Liver (tissue), 9 donors: ENCODE data around the gene SFT2D2. TPM values are rescaled to one million over a fixed set of nuclear protein-coding genes. Genes with fewer than 3 reads are reported as not detected.

Experiments
- DNase-seq: peaks from one replicate; pipeline ENCODE4 v3.0.0-alpha.2; 2017; ENCODE audit warnings: low spot score
- H3K27ac ChIP-seq, 2 donors: one replicate each; pipeline ENCODE4 v1.7.0; 2013; ENCODE audit warnings: inconsistent platforms in 2 of 2, low read length in 2 of 2, control low read depth in 1 of 2, low read depth in 1 of 2, mild to moderate bottlenecking in 1 of 2
- H3K27me3 ChIP-seq, 4 donors: one replicate each; pipeline versions ENCODE4 v1.6.1 to v1.7.0; 2013; ENCODE audit warnings: low read length in 3 of 4, inconsistent platforms in 1 of 4, mild to moderate bottlenecking in 1 of 4, moderate library complexity in 1 of 4; ENCODE audit not compliant: control insufficient read depth in 4 of 4, insufficient read depth in 4 of 4
- H3K36me3 ChIP-seq, 4 donors: one replicate each; pipeline versions ENCODE4 v1.6.1 to v1.7.0; 2013; ENCODE audit warnings: low read length in 3 of 4, mild to moderate bottlenecking in 3 of 4, low read depth in 1 of 4, moderate library complexity in 1 of 4; ENCODE audit not compliant: control insufficient read depth in 4 of 4, insufficient read depth in 3 of 4
- H3K4me1 ChIP-seq, 4 donors: one replicate each; pipeline versions ENCODE4 v1.6.1 to v1.7.0; 2013; ENCODE audit warnings: low read length in 3 of 4, mild to moderate bottlenecking in 3 of 4, moderate library complexity in 1 of 4; ENCODE audit not compliant: control insufficient read depth in 4 of 4, insufficient read depth in 4 of 4
- H3K4me3 ChIP-seq, 3 donors: one replicate each; pipeline versions ENCODE4 v1.6.1 to v1.7.0; 2013; ENCODE audit warnings: low read length in 3 of 3, control low read depth in 1 of 3, low read depth in 1 of 3, mild to moderate bottlenecking in 1 of 3
- H3K9ac ChIP-seq, 2 donors: one replicate each; pipeline ENCODE4 v1.7.0; 2013; ENCODE audit warnings: low read length in 2 of 2, mild to moderate bottlenecking in 2 of 2, moderate library complexity in 2 of 2, control low read depth in 1 of 2, low read depth in 1 of 2
- H3K9me3 ChIP-seq, 4 donors: one replicate each; pipeline versions ENCODE4 v1.6.1 to v1.7.0; 2013; ENCODE audit warnings: low read length in 3 of 4; ENCODE audit not compliant: control insufficient read depth in 4 of 4
- FOXA1 ChIP-seq: IDR thresholded peaks from 2 replicates; pipeline ENCODE4 v1.6.1; 2016; ENCODE audit warnings: antibody characterized with exemption
- FOXA2 ChIP-seq: IDR thresholded peaks from 2 replicates; pipeline ENCODE4 v1.6.1; 2016; ENCODE audit warnings: antibody characterized with exemption
- GABPA ChIP-seq, 2 donors: IDR thresholded peaks in 1 of 2; conservative IDR thresholded peaks in 1 of 2; 2 replicates each; pipeline ENCODE4 v1.6.1; 2016; ENCODE audit warnings: antibody characterized with exemption in 2 of 2, mild to moderate bottlenecking in 1 of 2, moderate library complexity in 1 of 2
- HNF4A ChIP-seq, 2 donors: conservative IDR thresholded peaks; 2 replicates each; pipeline ENCODE4 v1.6.1; 2016; ENCODE audit warnings: antibody characterized with exemption in 2 of 2, mild to moderate bottlenecking in 2 of 2
- HNF4G ChIP-seq: IDR thresholded peaks from 2 replicates; pipeline ENCODE4 v1.6.1; 2016; ENCODE audit warnings: antibody characterized with exemption
- JUND ChIP-seq, 2 donors: IDR thresholded peaks; 2 replicates each; pipeline ENCODE4 v1.6.1; 2016; ENCODE audit warnings: antibody characterized with exemption in 2 of 2
- RAD21 ChIP-seq, 2 donors: IDR thresholded peaks; 2 replicates each; pipeline ENCODE4 v1.6.1; 2016; ENCODE audit warnings: antibody characterized with exemption in 2 of 2, mild to moderate bottlenecking in 2 of 2
- RXRA ChIP-seq, 2 donors: IDR thresholded peaks; 2 replicates each; pipeline ENCODE4 v1.6.1; 2017 to 2018; ENCODE audit warnings: antibody characterized with exemption in 2 of 2, mild to moderate bottlenecking in 1 of 2
- SP1 ChIP-seq: IDR thresholded peaks from 2 replicates; pipeline ENCODE4 v1.6.1; 2018; ENCODE audit warnings: antibody characterized with exemption, mild to moderate bottlenecking
- TAF1 ChIP-seq: conservative IDR thresholded peaks from 2 replicates; pipeline ENCODE4 v1.6.1; 2016; ENCODE audit warnings: antibody characterized with exemption, mild to moderate bottlenecking
- YY1 ChIP-seq: IDR thresholded peaks from 2 replicates; pipeline ENCODE4 v1.6.1; 2016; ENCODE audit warnings: antibody characterized with exemption, mild to moderate bottlenecking
- WGBS: extraction: QIAGEN DNeasy Blood & Tissue Kit; methylation state at CpG from one replicate; pipeline ENCODE4 v1.1.7; 2013; 5-methylcytosine and 5-hydroxymethylcytosine counted together
- polyA plus RNA-seq, 2 donors: library from polyadenylated mRNA; stranded (reverse) in 1 of 2; unstranded in 1 of 2; fragments of 200-250 nt in 1 of 2; fragments of >200 nt in 1 of 2; fragmentation: Nextera tagmentation in 1 of 2; extraction: Ambion mirVana in 1 of 2; gene quantifications; one replicate each; pipeline versions ENCODE4 v1.2.1 to v1.2.3, GENCODE V29; 2013 to 2015
- total RNA-seq, 2 donors: library from RNA; depleted of rRNA; stranded (reverse); fragments of >200 nt; gene quantifications; one replicate each; pipeline ENCODE4 v1.2.3, GENCODE V29; 2014
- TF ChIP-seq, protein P1 (sequence below): IDR thresholded peaks from 2 replicates; pipeline ENCODE4 v1.6.1; 2016; ENCODE audit warnings: antibody characterized with exemption
- TF ChIP-seq, protein P2 (sequence below): IDR thresholded peaks from 2 replicates; pipeline ENCODE4 v1.6.1; 2016; ENCODE audit warnings: antibody characterized with exemption
- TF ChIP-seq, protein P3 (sequence below): IDR thresholded peaks from 2 replicates; pipeline ENCODE4 v1.6.1; 2016; ENCODE audit warnings: antibody characterized with exemption, mild to moderate bottlenecking
- TF ChIP-seq, protein P4 (sequence below): IDR thresholded peaks from 2 replicates; pipeline ENCODE4 v1.6.1; 2016; ENCODE audit warnings: antibody characterized with exemption
- TF ChIP-seq, protein P5 (sequence below): fragments of 150-350 bp; IDR thresholded peaks from 2 replicates; pipeline ENCODE4 v1.5.1; 2017; ENCODE audit warnings: improper control_type of control experiment, low read depth, low read length; ENCODE audit not compliant: missing input control
- donor health status: healthy.
- donor health status: healthy.
- donor health status: healthy.
- donor health status: healthy.
- donor health status: healthy.

The SFT2D2 gene
- total and polyA plus RNA-seq, 4 donors, result 3.8 to 34.6 (median 25.4) TPM

DNA sequence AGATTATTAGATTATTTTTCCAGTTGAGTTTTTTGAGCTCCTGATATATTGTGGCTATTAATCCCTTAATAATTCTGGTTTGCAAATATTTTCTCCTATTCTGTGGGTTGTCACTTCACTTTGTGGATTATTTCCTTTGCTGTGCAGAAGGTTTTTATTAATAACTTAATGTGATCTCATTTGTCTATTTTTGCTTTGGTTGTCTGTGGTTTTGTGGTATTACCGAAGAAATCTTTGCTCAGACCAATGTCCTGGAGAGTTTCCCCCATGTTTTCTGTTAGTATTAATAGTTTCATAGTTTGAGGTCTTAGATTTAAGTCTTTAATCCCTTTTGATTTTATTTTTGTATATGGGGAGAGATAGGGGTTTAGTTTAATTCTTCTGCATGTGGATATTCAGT lies 47.8 kb downstream of the SFT2D2 start:
- no peaks in the 10 kb centered on the region for H3K9me3 ChIP-seq
- DNase-seq, result no peak
- H3K27ac ChIP-seq, result no peak overlapping the region
- no peak overlapping the region for H3K9ac ChIP-seq
- no peaks in the 10 kb centered on the region for H3K27me3 ChIP-seq
- no peak for TF ChIP-seq RXRA (IDR thresholded peaks at IDR 0.05)
- TF ChIP-seq GABPA (IDR thresholded peaks at IDR 0.05 in 1 of 2, conservative IDR thresholded peaks at IDR 0.05 in 1 of 2), result no peak
- no peak for TF ChIP-seq FOXA1
- no peak for TF ChIP-seq TAF1
- no peak for TF ChIP-seq HNF4A (conservative IDR thresholded peaks at IDR 0.05)
- no peak for TF ChIP-seq FOXA2
- TF ChIP-seq JUND (IDR thresholded peaks at IDR 0.05), result no peak
- TF ChIP-seq HNF4G, result no peak
- TF ChIP-seq YY1, result no peak
- TF ChIP-seq, protein P1, sequence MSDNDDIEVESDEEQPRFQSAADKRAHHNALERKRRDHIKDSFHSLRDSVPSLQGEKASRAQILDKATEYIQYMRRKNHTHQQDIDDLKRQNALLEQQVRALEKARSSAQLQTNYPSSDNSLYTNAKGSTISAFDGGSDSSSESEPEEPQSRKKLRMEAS, result no peak
- H3K36me3 ChIP-seq, result no peaks in the 10 kb centered on the region
- no peak overlapping the region for H3K4me3 ChIP-seq
- H3K4me1 ChIP-seq, result no peaks in the 10 kb centered on the region
- WGBS, result 81% methylated on average over 1 of the region's 1 CpG

DNA sequence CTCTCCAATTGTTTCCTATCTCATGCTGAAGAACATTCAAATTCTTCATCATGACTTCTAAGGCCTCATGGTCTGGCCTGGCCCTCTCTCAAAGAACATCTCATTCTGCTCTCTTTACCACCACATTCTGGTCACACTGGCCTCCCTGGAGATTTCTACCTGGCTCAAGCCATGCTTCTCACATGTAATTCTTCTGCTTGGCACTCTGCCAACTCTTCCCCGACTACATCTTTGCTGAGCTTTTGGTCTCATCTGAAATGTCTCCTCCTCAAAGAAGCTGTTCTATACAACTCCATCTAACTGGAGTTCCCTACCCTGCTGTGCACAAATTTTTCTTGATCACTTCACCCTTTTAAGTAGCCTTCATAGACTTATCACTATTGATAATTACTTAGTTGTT lies 53.4 kb downstream of the SFT2D2 start:
- Histone ChIP-seq H3K27ac (no peak overlapping the region), H3K4me3 (no peak overlapping the region), H3K36me3 (no peaks in the 10 kb centered on the region), H3K9me3 (no peaks in the 10 kb centered on the region), H3K27me3 (no peaks in the 10 kb centered on the region), H3K9ac (no peak overlapping the region), H3K4me1 (no peaks in the 10 kb centered on the region)
- WGBS, result 97% methylated on average over 1 of the region's 1 CpG
- TF ChIP-seq HNF4A (conservative IDR thresholded peaks at IDR 0.05) (no peak), TAF1 (no peak)
- TF ChIP-seq, protein P2, sequence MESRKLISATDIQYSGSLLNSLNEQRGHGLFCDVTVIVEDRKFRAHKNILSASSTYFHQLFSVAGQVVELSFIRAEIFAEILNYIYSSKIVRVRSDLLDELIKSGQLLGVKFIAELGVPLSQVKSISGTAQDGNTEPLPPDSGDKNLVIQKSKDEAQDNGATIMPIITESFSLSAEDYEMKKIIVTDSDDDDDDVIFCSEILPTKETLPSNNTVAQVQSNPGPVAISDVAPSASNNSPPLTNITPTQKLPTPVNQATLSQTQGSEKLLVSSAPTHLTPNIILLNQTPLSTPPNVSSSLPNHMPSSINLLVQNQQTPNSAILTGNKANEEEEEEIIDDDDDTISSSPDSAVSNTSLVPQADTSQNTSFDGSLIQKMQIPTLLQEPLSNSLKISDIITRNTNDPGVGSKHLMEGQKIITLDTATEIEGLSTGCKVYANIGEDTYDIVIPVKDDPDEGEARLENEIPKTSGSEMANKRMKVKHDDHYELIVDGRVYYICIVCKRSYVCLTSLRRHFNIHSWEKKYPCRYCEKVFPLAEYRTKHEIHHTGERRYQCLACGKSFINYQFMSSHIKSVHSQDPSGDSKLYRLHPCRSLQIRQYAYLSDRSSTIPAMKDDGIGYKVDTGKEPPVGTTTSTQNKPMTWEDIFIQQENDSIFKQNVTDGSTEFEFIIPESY, result no peak
- TF ChIP-seq, protein P3, sequence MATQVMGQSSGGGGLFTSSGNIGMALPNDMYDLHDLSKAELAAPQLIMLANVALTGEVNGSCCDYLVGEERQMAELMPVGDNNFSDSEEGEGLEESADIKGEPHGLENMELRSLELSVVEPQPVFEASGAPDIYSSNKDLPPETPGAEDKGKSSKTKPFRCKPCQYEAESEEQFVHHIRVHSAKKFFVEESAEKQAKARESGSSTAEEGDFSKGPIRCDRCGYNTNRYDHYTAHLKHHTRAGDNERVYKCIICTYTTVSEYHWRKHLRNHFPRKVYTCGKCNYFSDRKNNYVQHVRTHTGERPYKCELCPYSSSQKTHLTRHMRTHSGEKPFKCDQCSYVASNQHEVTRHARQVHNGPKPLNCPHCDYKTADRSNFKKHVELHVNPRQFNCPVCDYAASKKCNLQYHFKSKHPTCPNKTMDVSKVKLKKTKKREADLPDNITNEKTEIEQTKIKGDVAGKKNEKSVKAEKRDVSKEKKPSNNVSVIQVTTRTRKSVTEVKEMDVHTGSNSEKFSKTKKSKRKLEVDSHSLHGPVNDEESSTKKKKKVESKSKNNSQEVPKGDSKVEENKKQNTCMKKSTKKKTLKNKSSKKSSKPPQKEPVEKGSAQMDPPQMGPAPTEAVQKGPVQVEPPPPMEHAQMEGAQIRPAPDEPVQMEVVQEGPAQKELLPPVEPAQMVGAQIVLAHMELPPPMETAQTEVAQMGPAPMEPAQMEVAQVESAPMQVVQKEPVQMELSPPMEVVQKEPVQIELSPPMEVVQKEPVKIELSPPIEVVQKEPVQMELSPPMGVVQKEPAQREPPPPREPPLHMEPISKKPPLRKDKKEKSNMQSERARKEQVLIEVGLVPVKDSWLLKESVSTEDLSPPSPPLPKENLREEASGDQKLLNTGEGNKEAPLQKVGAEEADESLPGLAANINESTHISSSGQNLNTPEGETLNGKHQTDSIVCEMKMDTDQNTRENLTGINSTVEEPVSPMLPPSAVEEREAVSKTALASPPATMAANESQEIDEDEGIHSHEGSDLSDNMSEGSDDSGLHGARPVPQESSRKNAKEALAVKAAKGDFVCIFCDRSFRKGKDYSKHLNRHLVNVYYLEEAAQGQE, result no peak
- no peak for DNase-seq

DNA sequence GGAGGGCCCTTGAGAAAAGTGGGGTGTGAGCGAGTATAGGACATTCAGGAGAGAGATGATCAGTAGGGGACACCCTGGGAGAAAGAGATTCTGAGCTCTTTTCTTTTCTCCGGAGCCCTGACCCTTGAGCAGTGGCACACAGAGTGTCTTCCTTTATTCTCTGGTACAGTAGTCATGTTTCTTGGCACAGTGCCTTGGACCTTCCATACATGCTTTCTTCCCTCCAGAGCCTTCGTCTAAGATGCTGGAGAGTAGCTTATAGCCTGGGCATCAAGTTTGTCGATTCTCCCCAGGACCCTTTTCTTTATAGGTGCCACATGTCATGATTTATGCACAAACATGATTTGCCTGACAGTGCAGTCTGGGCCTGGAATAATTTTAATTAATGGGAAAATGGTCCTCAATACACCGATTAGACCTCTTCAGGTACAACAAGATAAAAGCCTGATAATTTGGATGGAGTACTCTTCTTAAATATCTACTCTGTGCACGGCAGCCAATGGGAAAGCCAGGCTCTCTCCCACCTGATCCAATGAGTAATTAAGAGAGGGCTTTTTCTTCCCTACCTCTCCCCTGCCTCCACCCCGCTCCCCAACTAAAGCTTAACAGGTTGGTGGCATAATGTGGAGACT lies 54.6 kb downstream of the SFT2D2 start, which contains the start of gene TBX19:
TSS of gene TBX19 (plus strand) at position 582 of the 632 bp plus-strand sequence. CDS start 214 bp downstream, outside the sequence.
- Histone ChIP-seq H3K27ac (no peak within 1 kb of the TSS), H3K36me3 (no peaks in the 10 kb centered on the region), H3K27me3 (no peaks in the 10 kb centered on the region), H3K9ac (no peak within 1 kb of the TSS), H3K9me3 (no peaks in the 10 kb centered on the region), H3K4me1 (no peaks in the 10 kb centered on the region), H3K4me3 (no peak within 1 kb of the TSS)
- no peak for DNase-seq
- 94% methylated on average over 7 of the region's 7 CpGs for WGBS
- no peak for TF ChIP-seq YY1
- no peak for TF ChIP-seq HNF4A (conservative IDR thresholded peaks at IDR 0.05)
- no peak for TF ChIP-seq FOXA2
- no peak for TF ChIP-seq GABPA (IDR thresholded peaks at IDR 0.05 in 1 of 2, conservative IDR thresholded peaks at IDR 0.05 in 1 of 2)
- TF ChIP-seq HNF4G, result no peak
- no peak for TF ChIP-seq SP1
- TF ChIP-seq, protein P4, sequence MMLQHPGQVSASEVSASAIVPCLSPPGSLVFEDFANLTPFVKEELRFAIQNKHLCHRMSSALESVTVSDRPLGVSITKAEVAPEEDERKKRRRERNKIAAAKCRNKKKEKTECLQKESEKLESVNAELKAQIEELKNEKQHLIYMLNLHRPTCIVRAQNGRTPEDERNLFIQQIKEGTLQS, result no peak
- TF ChIP-seq RAD21 (IDR thresholded peaks at IDR 0.05), result no peak
- TF ChIP-seq, protein P5, sequence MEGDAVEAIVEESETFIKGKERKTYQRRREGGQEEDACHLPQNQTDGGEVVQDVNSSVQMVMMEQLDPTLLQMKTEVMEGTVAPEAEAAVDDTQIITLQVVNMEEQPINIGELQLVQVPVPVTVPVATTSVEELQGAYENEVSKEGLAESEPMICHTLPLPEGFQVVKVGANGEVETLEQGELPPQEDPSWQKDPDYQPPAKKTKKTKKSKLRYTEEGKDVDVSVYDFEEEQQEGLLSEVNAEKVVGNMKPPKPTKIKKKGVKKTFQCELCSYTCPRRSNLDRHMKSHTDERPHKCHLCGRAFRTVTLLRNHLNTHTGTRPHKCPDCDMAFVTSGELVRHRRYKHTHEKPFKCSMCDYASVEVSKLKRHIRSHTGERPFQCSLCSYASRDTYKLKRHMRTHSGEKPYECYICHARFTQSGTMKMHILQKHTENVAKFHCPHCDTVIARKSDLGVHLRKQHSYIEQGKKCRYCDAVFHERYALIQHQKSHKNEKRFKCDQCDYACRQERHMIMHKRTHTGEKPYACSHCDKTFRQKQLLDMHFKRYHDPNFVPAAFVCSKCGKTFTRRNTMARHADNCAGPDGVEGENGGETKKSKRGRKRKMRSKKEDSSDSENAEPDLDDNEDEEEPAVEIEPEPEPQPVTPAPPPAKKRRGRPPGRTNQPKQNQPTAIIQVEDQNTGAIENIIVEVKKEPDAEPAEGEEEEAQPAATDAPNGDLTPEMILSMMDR, result no peak
- TF ChIP-seq, protein P1, result no peak
